Measurements from ENCODE around the gene SPATA33.

SPATA33 gene

GRCh38 chr16:89621136-89621697, 36.4 kb upstream of the SPATA33 start:
- H3K4me3 ChIP-seq (ENCODE audit: control insufficient read depth in 1 of 7, extremely low read depth in 1 of 7, insufficient read depth in 4 of 7, low read depth in 2 of 7, low read length in 6 of 7): no peak overlapping the region
- no peaks in the 10 kb centered on the region for H3K4me1 ChIP-seq (ENCODE audit: control extremely low read depth in 1 of 4, control insufficient read depth in 4 of 4, insufficient read depth in 4 of 4, low read length in 3 of 4)
- ChIA-PET POLR2A (no interaction called here), CTCF (interaction anchor here (0.6 to 1.0 kb wide), 2 partner anchors 8 to 19 kb away, joined by 3 read pairs; partner anchors contain the start of gene DPEP1)
- H3K9me3 ChIP-seq (ENCODE audit: control extremely low read depth in 1 of 5, control insufficient read depth in 4 of 5, insufficient read depth in 2 of 5, low read depth in 1 of 5, low read length in 4 of 5): no peaks in the 10 kb centered on the region
- H3K36me3 ChIP-seq (ENCODE audit: control insufficient read depth in 4 of 4, insufficient read depth in 4 of 4, low read length in 3 of 4): no peaks in the 10 kb centered on the region
- no peak for DNase-seq
- no peak overlapping the region for H3K27ac ChIP-seq (ENCODE audit: insufficient read depth in 1 of 2, low read depth in 1 of 2, low read length in 2 of 2, poor library complexity in 1 of 2, severe bottlenecking in 2 of 2)
- 97% methylated on average over 14 of the region's 18 CpGs for WGBS (ENCODE audit: insufficient coverage)
- H3K27me3 ChIP-seq (replicated peaks in 2 of 5; ENCODE audit: control insufficient read depth in 4 of 5, insufficient read depth in 5 of 5, low read length in 4 of 5): peaks cover 0 to 27% (median 13%) of the 10 kb centered on the region in 5 experiments

GRCh38 chr16:89621698-89622409, 35.8 kb upstream of the SPATA33 start:
- DNase-seq: no peak
- H3K4me3 ChIP-seq (ENCODE audit: control insufficient read depth in 1 of 7, extremely low read depth in 1 of 7, insufficient read depth in 4 of 7, low read depth in 2 of 7, low read length in 6 of 7): no peak overlapping the region
- H3K27ac ChIP-seq (ENCODE audit: insufficient read depth in 1 of 2, low read depth in 1 of 2, low read length in 2 of 2, poor library complexity in 1 of 2, severe bottlenecking in 2 of 2): no peak overlapping the region
- no peaks in the 10 kb centered on the region for H3K36me3 ChIP-seq (ENCODE audit: control insufficient read depth in 4 of 4, insufficient read depth in 4 of 4, low read length in 3 of 4)
- H3K9me3 ChIP-seq (ENCODE audit: control extremely low read depth in 1 of 5, control insufficient read depth in 4 of 5, insufficient read depth in 2 of 5, low read depth in 1 of 5, low read length in 4 of 5): no peaks in the 10 kb centered on the region
- ChIA-PET POLR2A (no interaction called here), CTCF (interaction anchor here (0.6 to 1.0 kb wide), 2 partner anchors 9 to 18 kb away, joined by 3 read pairs; partner anchors contain the start of gene DPEP1)
- 94% methylated on average over 28 of the region's 32 CpGs for WGBS (ENCODE audit: insufficient coverage)
- H3K27me3 ChIP-seq (replicated peaks in 2 of 5; ENCODE audit: control insufficient read depth in 4 of 5, insufficient read depth in 5 of 5, low read length in 4 of 5): peaks cover 0 to 27% (median 13%) of the 10 kb centered on the region in 5 experiments
- no peaks in the 10 kb centered on the region for H3K4me1 ChIP-seq (ENCODE audit: control extremely low read depth in 1 of 4, control insufficient read depth in 4 of 4, insufficient read depth in 4 of 4, low read length in 3 of 4)

- 59% methylated on average over 26 of the region's 28 CpGs for WGBS (ENCODE audit: insufficient coverage)
- ChIA-PET POLR2A (no interaction called here), CTCF (interaction anchor here (1.1 to 2.1 kb wide), 2 partner anchors 9 to 11 kb away, joined by 4 to 7 read pairs; no protein-coding TSS in a partner anchor)
- no peak for DNase-seq
- Histone ChIP-seq H3K4me1 (ENCODE audit: control extremely low read depth in 1 of 4, control insufficient read depth in 4 of 4, insufficient read depth in 4 of 4, low read length in 3 of 4) (no peaks in the 10 kb centered on the region), H3K4me3 (ENCODE audit: control insufficient read depth in 1 of 7, extremely low read depth in 1 of 7, insufficient read depth in 4 of 7, low read depth in 2 of 7, low read length in 6 of 7) (no peak overlapping the region), H3K9me3 (ENCODE audit: control extremely low read depth in 1 of 5, control insufficient read depth in 4 of 5, insufficient read depth in 2 of 5, low read depth in 1 of 5, low read length in 4 of 5) (no peaks in the 10 kb centered on the region), H3K36me3 (ENCODE audit: control insufficient read depth in 4 of 4, insufficient read depth in 4 of 4, low read length in 3 of 4) (no peaks in the 10 kb centered on the region), H3K27me3 (replicated peaks in 2 of 5; ENCODE audit: control insufficient read depth in 4 of 5, insufficient read depth in 5 of 5, low read length in 4 of 5) (peaks cover 0 to 27% (median 13%) of the 10 kb centered on the region in 5 experiments), H3K27ac (ENCODE audit: insufficient read depth in 1 of 2, low read depth in 1 of 2, low read length in 2 of 2, poor library complexity in 1 of 2, severe bottlenecking in 2 of 2) (no peak overlapping the region)
Measured at GRCh38 chr16:89623511-89624261, 34.0 kb upstream of the SPATA33 start.

GRCh38 chr16:89624777-89625761, 32.6 kb upstream of the SPATA33 start:
- WGBS (ENCODE audit: insufficient coverage): 94% methylated on average over 10 of the region's 21 CpGs

GRCh38 chr16:89629827-89630610, 27.6 kb upstream of the SPATA33 start:
- DNase-seq: no peak
- Histone ChIP-seq H3K9me3 (ENCODE audit: control extremely low read depth in 1 of 5, control insufficient read depth in 4 of 5, insufficient read depth in 2 of 5, low read depth in 1 of 5, low read length in 4 of 5) (peaks cover 0 to 8% (median 0%) of the 10 kb centered on the region in 5 experiments), H3K4me1 (ENCODE audit: control extremely low read depth in 1 of 4, control insufficient read depth in 4 of 4, insufficient read depth in 4 of 4, low read length in 3 of 4) (no peaks in the 10 kb centered on the region), H3K36me3 (ENCODE audit: control insufficient read depth in 4 of 4, insufficient read depth in 4 of 4, low read length in 3 of 4) (no peaks in the 10 kb centered on the region), H3K4me3 (ENCODE audit: control insufficient read depth in 1 of 7, extremely low read depth in 1 of 7, insufficient read depth in 4 of 7, low read depth in 2 of 7, low read length in 6 of 7) (no peak overlapping the region), H3K27ac (ENCODE audit: insufficient read depth in 1 of 2, low read depth in 1 of 2, low read length in 2 of 2, poor library complexity in 1 of 2, severe bottlenecking in 2 of 2) (no peak overlapping the region), H3K27me3 (replicated peaks in 2 of 5; ENCODE audit: control insufficient read depth in 4 of 5, insufficient read depth in 5 of 5, low read length in 4 of 5) (peaks cover 0 to 6% (median 0%) of the 10 kb centered on the region in 5 experiments)
- ChIA-PET CTCF (interaction anchor here (1.8 kb wide), 1 partner anchor 15 kb away, joined by 11 read pairs; no protein-coding TSS in a partner anchor), POLR2A (no interaction called here)
- WGBS (ENCODE audit: insufficient coverage): 96% methylated on average over 8 of the region's 17 CpGs

More at GRCh38 chr16:89624777-89625761, 32.6 kb upstream of the SPATA33 start:
- Histone ChIP-seq H3K9me3 (ENCODE audit: control extremely low read depth in 1 of 5, control insufficient read depth in 4 of 5, insufficient read depth in 2 of 5, low read depth in 1 of 5, low read length in 4 of 5) (peaks cover 0 to under 1% (median 0%) of the 10 kb centered on the region in 5 experiments), H3K27ac (ENCODE audit: insufficient read depth in 1 of 2, low read depth in 1 of 2, low read length in 2 of 2, poor library complexity in 1 of 2, severe bottlenecking in 2 of 2) (no peak overlapping the region), H3K27me3 (replicated peaks in 2 of 5; ENCODE audit: control insufficient read depth in 4 of 5, insufficient read depth in 5 of 5, low read length in 4 of 5) (peaks cover 0 to 27% (median 13%) of the 10 kb centered on the region in 5 experiments), H3K4me1 (ENCODE audit: control extremely low read depth in 1 of 4, control insufficient read depth in 4 of 4, insufficient read depth in 4 of 4, low read length in 3 of 4) (no peaks in the 10 kb centered on the region), H3K4me3 (ENCODE audit: control insufficient read depth in 1 of 7, extremely low read depth in 1 of 7, insufficient read depth in 4 of 7, low read depth in 2 of 7, low read length in 6 of 7) (no peak overlapping the region), H3K36me3 (ENCODE audit: control insufficient read depth in 4 of 4, insufficient read depth in 4 of 4, low read length in 3 of 4) (no peaks in the 10 kb centered on the region)
- DNase-seq: no peak
- CTCF ChIA-PET: interaction anchor here (2.1 kb wide), 1 partner anchor 11 kb away, joined by 7 read pairs; no protein-coding TSS in a partner anchor
- POLR2A ChIA-PET: no interaction called here
